Sigmoid colon (tissue), 7 donors: Measurements from ENCODE around the gene MON2. TPM values are rescaled to one million over a fixed set of nuclear protein-coding genes. Genes with fewer than 3 reads are reported as not detected.
A peak's percentile ranks its signal among the peaks of the same experiment; 100 is the strongest.

Experiments
- DNase-seq: peaks from one replicate; pipeline ENCODE4 v3.0.0-alpha.2; 2019
- H3K27ac ChIP-seq, 4 donors: fragments of 200-600 bp; sonication (generic); one replicate each; pipeline ENCODE4 v1.5.1; 2016 to 2019; ENCODE audit warnings: mild to moderate bottlenecking in 1 of 4
- H3K27me3 ChIP-seq, 3 donors: fragments of 200-600 bp; sonication (generic); one replicate each; pipeline ENCODE4 v1.5.1; 2019; ENCODE audit warnings: mild to moderate bottlenecking in 1 of 3
- H3K36me3 ChIP-seq, 4 donors: fragments of 200-600 bp; sonication (generic); one replicate each; pipeline ENCODE4 v1.5.1; 2016 to 2019
- H3K4me1 ChIP-seq, 4 donors: fragments of 200-600 bp; sonication (generic); one replicate each; pipeline ENCODE4 v1.5.1; 2017 to 2019
- H3K4me3 ChIP-seq, 4 donors: fragments of 200-600 bp; sonication (generic); one replicate each; pipeline ENCODE4 v1.5.1; 2017 to 2019; ENCODE audit warnings: mild to moderate bottlenecking in 2 of 4, moderate library complexity in 1 of 4
- H3K9me3 ChIP-seq, 4 donors: fragments of 200-600 bp in 3 of 4; sonication (generic) in 3 of 4; one replicate each; pipeline versions ENCODE4 v1.5.1 to v1.6.1; 2013 to 2019
- EP300 ChIP-seq, 4 donors: sonication (generic); formaldehyde crosslinking; IDR thresholded peaks; one replicate each; pipeline ENCODE4 v1.6.1; 2017; ENCODE audit warnings: antibody characterized with exemption in 4 of 4
- POLR2A ChIP-seq, 2 donors: fragments of 450-650 bp; IDR thresholded peaks; one replicate each; pipeline ENCODE4 v1.6.1; 2016; ENCODE audit warnings: antibody characterized with exemption in 2 of 2, mild to moderate bottlenecking in 2 of 2, moderate library complexity in 2 of 2
- POLR2AphosphoS5 ChIP-seq, 4 donors: sonication (generic); formaldehyde crosslinking; IDR thresholded peaks; one replicate each; pipeline ENCODE4 v1.6.1; 2017; ENCODE audit warnings: antibody characterized with exemption in 4 of 4
- WGBS, 2 donors: extraction: QIAGEN DNeasy Blood & Tissue Kit; methylation state at CpG; one replicate each; pipeline ENCODE4 v1.1.7; 2013; 5-methylcytosine and 5-hydroxymethylcytosine counted together
- intact Hi-C: fragments of 100-400 bp; cut with DNase I; formaldehyde crosslinking; loops from one replicate; pipeline ENCODE4 v1.15.1; 2023
- polyA plus RNA-seq, 3 donors: library from polyadenylated mRNA; stranded (reverse); fragments of 200-250 nt; gene quantifications; one replicate each; pipeline ENCODE4 v1.2.3, GENCODE V29; 2013
- total RNA-seq, 4 donors: library from RNA; depleted of rRNA; stranded (reverse); fragments of >200 nt; gene quantifications; one replicate each; pipeline ENCODE4 v1.1.0, GENCODE V29; 2016
- TF ChIP-seq, protein P1 (sequence below), 4 experiments: fragments of 450-650 bp in 3 of 4; fragments of 200-600 bp in 1 of 4; IDR thresholded peaks; one replicate each; pipeline ENCODE4 v1.5.1; 2016 to 2019; ENCODE audit warnings: antibody characterized with exemption in 4 of 4, mild to moderate bottlenecking in 3 of 4, moderate library complexity in 2 of 4
- donor health status: healthy with polysubstance abuse.
- donor health status: Bipolar disorder and iron deficiency.
- donor health status: healthy.

Gene MON2
- total and polyA plus RNA-seq, 7 donors: 4.6 to 92.0 (median 57.1) TPM

DNA sequence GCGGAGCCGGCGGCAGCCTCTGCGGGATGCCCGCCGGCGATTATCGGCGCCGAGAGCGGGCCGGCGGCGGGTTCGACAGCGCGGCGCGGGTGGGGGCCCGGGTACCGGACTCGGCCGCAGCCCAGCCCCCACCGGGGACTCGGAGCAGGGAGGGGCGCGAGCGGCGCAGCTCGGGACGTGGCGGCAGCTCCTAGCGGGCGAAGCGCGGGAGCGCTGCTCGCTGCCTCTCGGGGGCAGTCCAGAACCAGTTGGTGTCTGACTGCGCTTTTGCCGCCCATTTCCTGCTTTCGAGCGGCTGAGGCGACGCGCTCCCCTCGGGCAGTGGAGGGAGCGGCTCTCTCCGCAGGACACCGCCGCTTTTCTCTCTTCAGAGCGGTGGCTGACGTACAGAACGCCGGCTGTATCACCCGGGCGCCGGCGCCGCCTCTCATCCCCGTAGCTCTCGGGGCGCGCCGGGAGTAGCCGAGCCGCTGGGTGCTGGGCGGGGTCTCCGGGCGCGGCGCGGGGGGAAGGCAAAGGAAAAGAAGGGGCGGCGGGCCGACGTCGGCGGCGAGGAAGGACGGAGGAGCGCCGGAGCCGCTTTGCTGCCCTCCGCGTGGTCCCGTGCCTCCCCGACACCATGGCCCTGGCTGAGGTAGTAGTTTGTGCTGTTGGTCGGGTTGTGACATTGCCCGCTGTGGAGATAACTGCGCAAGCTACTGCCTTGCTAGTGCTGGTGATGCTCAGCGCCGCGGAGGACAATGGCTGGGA is 136.6 kb downstream of the MON2 start:
- peak; percentile 91 for DNase-seq
- peak overlapping the region; percentile 62 to 95 (median 86) for H3K4me3 ChIP-seq
- intact Hi-C loops: loop anchor here (1.0 to 5.0 kb wide), 5 partner anchors 29 to 341 kb away; partner anchors contain the start of genes MON2 and USP15
- peak overlapping the region; percentile 94 to 100 (median 100) for H3K27ac ChIP-seq
- TF ChIP-seq EP300 (IDR thresholded peaks at IDR 0.05) (no peak), POLR2AphosphoS5 (IDR thresholded peaks at IDR 0.05) (peak; percentile 40 to 81 (median 74)), POLR2A (IDR thresholded peaks at IDR 0.05) (peak; percentile 35 to 66)
- TF ChIP-seq, protein P1, sequence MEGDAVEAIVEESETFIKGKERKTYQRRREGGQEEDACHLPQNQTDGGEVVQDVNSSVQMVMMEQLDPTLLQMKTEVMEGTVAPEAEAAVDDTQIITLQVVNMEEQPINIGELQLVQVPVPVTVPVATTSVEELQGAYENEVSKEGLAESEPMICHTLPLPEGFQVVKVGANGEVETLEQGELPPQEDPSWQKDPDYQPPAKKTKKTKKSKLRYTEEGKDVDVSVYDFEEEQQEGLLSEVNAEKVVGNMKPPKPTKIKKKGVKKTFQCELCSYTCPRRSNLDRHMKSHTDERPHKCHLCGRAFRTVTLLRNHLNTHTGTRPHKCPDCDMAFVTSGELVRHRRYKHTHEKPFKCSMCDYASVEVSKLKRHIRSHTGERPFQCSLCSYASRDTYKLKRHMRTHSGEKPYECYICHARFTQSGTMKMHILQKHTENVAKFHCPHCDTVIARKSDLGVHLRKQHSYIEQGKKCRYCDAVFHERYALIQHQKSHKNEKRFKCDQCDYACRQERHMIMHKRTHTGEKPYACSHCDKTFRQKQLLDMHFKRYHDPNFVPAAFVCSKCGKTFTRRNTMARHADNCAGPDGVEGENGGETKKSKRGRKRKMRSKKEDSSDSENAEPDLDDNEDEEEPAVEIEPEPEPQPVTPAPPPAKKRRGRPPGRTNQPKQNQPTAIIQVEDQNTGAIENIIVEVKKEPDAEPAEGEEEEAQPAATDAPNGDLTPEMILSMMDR (IDR thresholded peaks at IDR 0.05): peak in 3 of 4 experiments; percentile 19 to 41 (median 38)
- 0 to 1% methylated on average over 94 of the region's 94 CpGs for WGBS, 2 donors
- no peaks in the 10 kb centered on the region for H3K36me3 ChIP-seq
- no peaks in the 10 kb centered on the region for H3K27me3 ChIP-seq
- peaks cover 0 to 29% (median 21%) of the 10 kb centered on the region in 4 donors for H3K4me1 ChIP-seq
- no peaks in the 10 kb centered on the region for H3K9me3 ChIP-seq

DNA sequence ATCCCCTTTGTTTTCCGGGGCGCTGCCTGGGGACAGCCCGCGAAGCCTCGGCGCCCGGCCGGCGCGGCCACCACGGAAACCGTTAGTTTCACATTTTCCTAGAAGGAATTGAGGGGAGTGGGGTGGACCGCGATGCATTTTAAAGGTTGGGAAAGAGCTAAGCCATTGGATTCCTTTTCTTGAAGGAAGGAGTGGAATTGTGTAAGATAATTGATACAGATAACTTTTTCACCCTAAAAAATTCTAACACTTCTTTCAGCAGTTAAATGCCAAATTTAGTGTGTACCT is 137.1 kb downstream of the MON2 start:
- Histone ChIP-seq H3K9me3 (no peaks in the 10 kb centered on the region), H3K4me3 (peak overlapping the region; percentile 62 to 95 (median 86))
- intact Hi-C loops: loop anchor here (1.0 to 5.0 kb wide), 5 partner anchors 29 to 341 kb away; partner anchors contain the start of genes MON2 and USP15

DNA sequence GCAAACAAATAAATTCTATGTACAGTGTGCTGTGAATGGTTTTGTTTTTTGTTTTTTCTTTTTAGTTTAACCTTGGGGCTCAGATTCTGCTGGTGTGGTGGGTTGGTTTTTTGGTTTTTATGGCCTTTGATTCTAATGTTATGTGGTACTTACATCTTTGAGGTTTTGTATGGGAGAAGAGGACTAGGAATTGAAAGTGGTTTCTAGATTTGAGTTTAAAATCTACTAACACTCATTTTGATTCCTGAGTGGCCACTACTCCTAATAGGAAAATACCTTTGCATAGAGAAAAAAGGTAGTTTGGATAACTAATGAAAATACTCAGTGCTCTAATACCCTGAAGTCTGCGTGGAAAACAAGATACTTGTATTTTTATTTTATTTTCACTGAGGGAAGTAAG is 137.7 kb downstream of the MON2 start:
- no peaks in the 10 kb centered on the region for H3K9me3 ChIP-seq
- 58 to 84% methylated on average over 1 of the region's 1 CpG for WGBS, 2 donors
- TF ChIP-seq EP300 (IDR thresholded peaks at IDR 0.05): no peak
- TF ChIP-seq POLR2AphosphoS5 (IDR thresholded peaks at IDR 0.05): no peak
- H3K27me3 ChIP-seq: no peaks in the 10 kb centered on the region
- peaks cover 0 to 29% (median 21%) of the 10 kb centered on the region in 4 donors for H3K4me1 ChIP-seq
- H3K27ac ChIP-seq: peak overlapping the region; percentile 94 to 100 (median 100)
- no peak for DNase-seq
- H3K4me3 ChIP-seq: peak overlapping the region; percentile 62 to 95 (median 86)
- intact Hi-C loops: loop anchor here (5.0 kb wide), 2 partner anchors 118 to 342 kb away; partner anchors contain the start of gene USP15
- no peaks in the 10 kb centered on the region for H3K36me3 ChIP-seq

More for the DNA sequence above, 137.1 kb downstream of the MON2 start:
- Histone ChIP-seq H3K36me3 (no peaks in the 10 kb centered on the region), H3K27me3 (no peaks in the 10 kb centered on the region), H3K4me1 (peaks cover 0 to 29% (median 21%) of the 10 kb centered on the region in 4 donors), H3K27ac (peak overlapping the region; percentile 94 to 100 (median 100))
- no peak for DNase-seq
- TF ChIP-seq EP300 (IDR thresholded peaks at IDR 0.05) (no peak), POLR2AphosphoS5 (IDR thresholded peaks at IDR 0.05) (no peak), POLR2A (IDR thresholded peaks at IDR 0.05) (no peak)
- TF ChIP-seq, protein P1 (IDR thresholded peaks at IDR 0.05): no peak
- WGBS, 2 donors: 0% methylated on average over 14 of the region's 14 CpGs

DNA sequence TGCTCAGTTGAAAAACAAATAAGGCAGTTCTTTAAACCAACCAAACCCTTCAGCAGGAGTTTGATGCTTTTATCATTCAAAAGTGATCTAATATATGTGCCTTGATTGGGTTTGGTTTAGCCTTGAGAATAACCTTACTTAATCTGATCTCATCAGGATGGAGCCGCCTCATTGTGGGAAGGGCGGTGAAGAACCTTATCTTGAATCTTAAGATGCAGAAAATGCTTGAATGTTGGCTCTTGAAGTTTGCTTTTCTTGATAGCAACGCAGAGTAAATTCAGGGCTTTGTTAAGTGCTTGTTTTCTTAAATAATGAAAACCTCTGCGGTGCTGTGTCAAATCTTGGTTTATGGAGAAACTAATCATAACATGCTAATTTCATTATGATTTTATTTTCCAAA is 138.2 kb downstream of the MON2 start:
- WGBS, 2 donors: 56 to 82% methylated on average over 4 of the region's 4 CpGs
- Histone ChIP-seq H3K4me3 (peak overlapping the region in 3 of 4 donors; percentile 62 to 95 (median 83)), H3K4me1 (peaks cover 0 to 29% (median 21%) of the 10 kb centered on the region in 4 donors), H3K36me3 (no peaks in the 10 kb centered on the region), H3K27me3 (no peaks in the 10 kb centered on the region), H3K9me3 (no peaks in the 10 kb centered on the region), H3K27ac (peak overlapping the region in 3 of 4 donors; percentile 99 to 100 (median 100))
- TF ChIP-seq POLR2AphosphoS5 (IDR thresholded peaks at IDR 0.05): no peak
- TF ChIP-seq EP300 (IDR thresholded peaks at IDR 0.05): no peak
- TF ChIP-seq POLR2A (IDR thresholded peaks at IDR 0.05): no peak
- TF ChIP-seq, protein P1 (IDR thresholded peaks at IDR 0.05): no peak
- intact Hi-C loops: loop anchor here (5.0 kb wide), 2 partner anchors 117 to 343 kb away; partner anchors contain the start of gene USP15
- no peak for DNase-seq

DNA sequence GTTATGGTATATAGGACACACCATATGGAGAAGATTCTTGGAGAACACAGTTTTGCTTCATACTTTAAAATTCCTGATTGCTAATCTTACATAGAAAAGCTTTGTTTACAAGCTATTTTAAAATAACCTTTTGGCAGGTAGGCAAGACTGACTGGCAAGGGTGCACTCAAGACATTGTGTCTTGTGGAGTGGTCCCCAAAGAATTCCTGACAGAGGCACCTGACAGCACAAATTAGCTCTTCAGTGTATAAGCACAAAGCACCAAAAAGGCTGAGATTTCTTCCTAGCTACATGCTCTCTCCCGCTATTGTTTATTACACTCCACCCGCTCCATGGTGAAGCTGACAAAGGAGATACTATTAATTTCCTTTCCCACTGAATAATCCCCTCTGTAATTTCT is 139.4 kb downstream of the MON2 start:
- no peak for DNase-seq
- no peak overlapping the region for H3K27ac ChIP-seq
- 95 to 97% methylated on average over 2 of the region's 2 CpGs for WGBS, 2 donors
- intact Hi-C loops: no loop called here
- no peaks in the 10 kb centered on the region for H3K27me3 ChIP-seq
- H3K4me1 ChIP-seq: peaks cover 0 to 29% (median 21%) of the 10 kb centered on the region in 4 donors
- no peak overlapping the region for H3K4me3 ChIP-seq
- TF ChIP-seq, protein P1 (IDR thresholded peaks at IDR 0.05): no peak
- no peak for TF ChIP-seq POLR2A (IDR thresholded peaks at IDR 0.05)
- no peak for TF ChIP-seq EP300 (IDR thresholded peaks at IDR 0.05)
- no peak for TF ChIP-seq POLR2AphosphoS5 (IDR thresholded peaks at IDR 0.05)
- no peaks in the 10 kb centered on the region for H3K36me3 ChIP-seq
- no peaks in the 10 kb centered on the region for H3K9me3 ChIP-seq
